ENCODE measurements around the gene DPP9.

GRCh38 chr19:4662812-4663211, 60.8 kb downstream of the DPP9 start:
- TF ChIP-seq POLR2A (IDR thresholded peaks at IDR 0.05; ENCODE audit: low read depth, low read length) (no peak), POLR2AphosphoS5 (IDR thresholded peaks at IDR 0.05; ENCODE audit: low read depth, low read length) (no peak), TAF1 (IDR thresholded peaks at IDR 0.05; ENCODE audit: low read depth, low read length) (no peak), SPI1 (IDR thresholded peaks at IDR 0.05; ENCODE audit: low read depth, low read length) (no peak), PAX5 (IDR thresholded peaks at IDR 0.05; ENCODE audit: insufficient read depth, low read length, severe bottlenecking) (no peak), POU2F2 (IDR thresholded peaks at IDR 0.05; ENCODE audit: low read depth, low read length) (no peak)

Measured in GM12891 (cell line).